IPS-11a (cell line): ENCODE data around the gene ROBO4.
A peak's percentile ranks its signal among the peaks of the same experiment; 100 is the strongest.

Source experiments
- H3K4me3 ChIP-seq: one replicate; pipeline ENCODE4 v1.5.1; 2013; ENCODE audit warnings: low read depth, low read length, control low read depth

ROBO4 gene

DNA sequence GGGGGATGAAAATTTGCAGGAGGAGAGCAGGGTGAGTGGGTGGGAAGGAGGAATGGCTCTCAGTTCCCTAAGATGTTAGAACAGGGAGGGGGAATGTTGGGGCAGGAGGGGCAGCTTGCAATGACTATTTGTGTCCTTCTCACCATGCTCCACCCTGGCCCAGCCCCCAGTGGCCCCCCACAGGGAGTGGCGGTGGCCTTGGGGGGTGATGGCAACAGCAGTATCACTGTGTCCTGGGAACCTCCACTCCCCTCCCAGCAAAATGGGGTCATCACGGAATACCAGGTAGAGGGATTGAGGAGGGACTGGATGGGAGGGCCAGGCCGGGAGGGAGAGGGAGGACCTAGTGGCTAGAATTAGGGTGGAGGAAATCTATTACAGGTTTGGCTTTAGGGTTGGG, 22.3 kb downstream of the ROBO4 start:
- peak overlapping the region; percentile 66 for H3K4me3 ChIP-seq

DNA sequence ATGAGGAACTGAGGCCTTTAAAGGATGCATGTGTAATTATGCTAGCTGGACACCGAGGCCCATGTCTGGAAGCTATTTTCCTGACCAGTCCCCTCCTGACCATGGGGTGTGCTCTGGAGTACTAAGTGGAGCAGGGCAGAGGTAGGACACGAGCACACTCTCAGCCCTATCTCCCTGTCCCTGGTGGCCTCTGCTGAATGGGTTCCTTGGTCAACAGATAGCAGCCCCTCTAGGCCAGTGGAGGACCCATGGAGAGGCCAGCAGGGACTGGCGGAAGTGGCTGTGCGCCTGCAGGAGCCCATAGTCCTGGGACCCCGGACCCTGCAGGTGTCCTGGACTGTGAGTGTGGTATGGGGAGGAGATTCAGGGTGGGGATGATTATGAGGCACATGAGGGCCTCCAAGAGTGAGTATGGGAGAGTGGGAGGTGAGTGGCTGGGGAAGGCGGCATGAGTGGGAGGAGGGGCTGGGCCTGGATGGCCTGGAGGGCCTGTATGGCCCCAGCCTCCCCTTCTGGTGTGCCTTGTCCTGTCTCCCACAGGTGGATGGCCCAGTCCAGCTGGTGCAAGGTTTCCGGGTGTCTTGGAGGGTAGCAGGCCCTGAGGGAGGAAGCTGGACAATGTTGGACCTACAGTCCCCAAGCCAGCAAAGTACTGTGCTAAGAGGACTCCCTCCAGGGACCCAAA, 23.0 kb downstream of the ROBO4 start:
- H3K4me3 ChIP-seq, result no peak overlapping the region

DNA sequence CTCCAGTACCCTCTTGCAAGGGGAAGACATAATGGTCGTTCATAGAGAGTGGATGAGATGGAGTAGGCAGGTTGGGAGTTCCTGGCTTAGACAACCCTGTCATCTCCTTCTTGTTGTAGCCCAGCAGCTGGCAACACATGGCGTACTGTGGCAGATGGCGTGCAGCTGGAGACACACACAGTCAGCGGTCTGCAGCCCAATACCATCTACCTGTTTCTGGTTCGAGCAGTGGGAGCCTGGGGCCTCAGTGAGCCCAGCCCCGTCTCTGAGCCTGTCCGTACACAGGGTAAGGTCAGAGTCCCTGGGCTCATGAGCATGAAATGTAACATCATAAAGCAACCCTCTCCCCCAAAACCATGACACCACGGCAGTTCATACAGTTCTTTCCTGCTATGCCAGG, 23.7 kb downstream of the ROBO4 start:
- no peak overlapping the region for H3K4me3 ChIP-seq

DNA sequence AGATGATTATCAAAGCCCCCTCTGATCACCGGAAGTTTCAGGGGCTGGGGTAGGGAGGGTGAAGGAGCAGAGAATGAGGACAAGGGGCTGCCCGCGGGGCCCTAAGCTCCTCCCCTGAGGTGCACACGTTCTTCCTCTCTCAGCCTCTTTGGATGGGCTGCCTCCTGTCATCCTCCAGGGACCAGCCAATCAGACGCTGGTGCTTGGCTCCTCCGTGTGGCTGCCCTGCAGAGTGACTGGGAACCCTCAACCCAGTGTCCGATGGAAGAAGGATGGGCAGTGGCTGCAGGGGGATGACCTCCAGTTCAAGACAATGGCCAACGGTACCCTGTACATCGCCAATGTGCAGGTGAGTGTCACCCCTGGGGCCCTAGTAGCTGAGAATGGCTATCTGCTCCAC, 24.9 kb downstream of the ROBO4 start:
- no peak overlapping the region for H3K4me3 ChIP-seq

DNA sequence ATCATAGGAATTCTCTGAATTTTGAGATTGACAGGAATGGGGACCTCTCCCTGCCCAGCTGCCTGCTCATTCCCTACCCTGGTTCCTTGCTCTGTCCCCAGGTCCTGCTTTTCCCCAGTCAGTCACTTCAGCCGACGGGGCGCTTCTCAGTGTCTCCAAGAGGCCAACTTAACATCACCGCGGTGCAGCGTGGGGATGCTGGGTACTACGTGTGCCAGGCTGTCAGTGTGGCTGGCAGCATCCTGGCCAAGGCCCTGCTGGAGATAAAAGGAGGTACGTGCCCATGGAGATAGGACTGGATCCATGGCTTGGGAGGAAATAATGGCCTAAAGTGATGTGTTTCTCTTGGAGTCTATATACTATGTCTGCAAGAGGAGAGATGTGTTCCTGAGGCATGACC, 25.4 kb downstream of the ROBO4 start:
- H3K4me3 ChIP-seq, result no peak overlapping the region

DNA sequence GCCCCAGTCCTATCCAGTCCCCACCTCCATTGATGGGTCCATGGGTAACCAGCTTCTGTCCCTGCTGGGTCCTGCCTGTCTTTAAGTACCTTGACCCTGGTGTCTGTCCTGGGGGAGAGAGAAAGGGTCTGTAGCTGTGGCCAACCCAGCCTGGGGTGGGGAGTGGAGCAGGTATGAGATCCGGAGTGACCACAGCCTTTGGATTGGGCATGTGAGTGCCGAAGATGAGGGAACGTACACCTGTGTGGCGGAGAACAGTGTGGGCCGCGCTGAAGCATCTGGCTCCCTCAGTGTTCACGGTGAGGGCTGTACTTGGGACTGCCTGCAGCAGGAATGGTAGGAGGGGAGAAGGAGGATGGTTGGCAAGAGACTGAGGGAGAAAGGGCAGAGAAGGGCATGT, 27.2 kb downstream of the ROBO4 start:
- no peak overlapping the region for H3K4me3 ChIP-seq

DNA sequence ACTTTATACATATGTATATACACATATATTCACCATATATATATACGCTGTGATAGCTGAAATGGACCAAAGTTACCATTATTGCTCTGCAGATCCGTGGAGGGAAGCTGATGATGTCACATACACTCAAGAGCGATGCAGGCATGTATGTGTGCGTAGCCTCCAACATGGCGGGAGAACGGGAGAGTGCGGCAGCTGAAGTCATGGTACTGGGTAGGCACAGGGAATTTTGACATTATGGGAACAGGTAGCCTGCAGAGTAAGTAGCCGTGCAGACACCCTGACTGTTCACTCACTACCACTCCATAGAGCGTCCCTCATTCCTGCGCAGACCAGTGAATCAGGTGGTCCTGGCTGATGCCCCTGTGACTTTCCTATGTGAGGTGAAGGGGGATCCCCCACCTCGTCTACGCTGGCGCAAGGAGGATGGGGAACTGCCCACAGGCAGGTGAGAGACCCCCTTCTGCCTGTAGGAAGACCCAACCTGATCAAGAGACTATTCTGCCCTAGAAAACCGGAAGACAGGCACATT, 27.7 kb downstream of the ROBO4 start:
- H3K4me3 ChIP-seq, result no peak overlapping the region

DNA sequence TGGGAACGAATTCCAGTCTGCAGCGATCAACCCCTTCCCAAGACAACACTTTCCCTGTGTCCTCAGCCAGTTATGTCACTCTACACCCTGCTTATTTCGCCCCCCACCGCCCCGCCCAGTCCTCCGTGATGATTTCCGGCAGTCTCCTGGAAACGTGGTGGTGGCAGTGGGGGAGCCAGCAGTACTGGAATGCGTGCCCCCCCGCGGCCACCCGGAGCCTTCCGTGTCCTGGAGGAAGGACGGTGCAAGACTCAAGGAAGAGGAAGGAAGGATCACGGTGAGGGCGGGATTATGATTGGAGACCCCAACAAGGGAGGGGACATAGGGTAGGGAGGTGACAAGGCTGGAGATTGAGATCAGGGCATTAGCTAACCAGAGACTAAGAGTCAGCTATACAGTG, 28.3 kb downstream of the ROBO4 start:
- H3K4me3 ChIP-seq, result no peak overlapping the region

DNA sequence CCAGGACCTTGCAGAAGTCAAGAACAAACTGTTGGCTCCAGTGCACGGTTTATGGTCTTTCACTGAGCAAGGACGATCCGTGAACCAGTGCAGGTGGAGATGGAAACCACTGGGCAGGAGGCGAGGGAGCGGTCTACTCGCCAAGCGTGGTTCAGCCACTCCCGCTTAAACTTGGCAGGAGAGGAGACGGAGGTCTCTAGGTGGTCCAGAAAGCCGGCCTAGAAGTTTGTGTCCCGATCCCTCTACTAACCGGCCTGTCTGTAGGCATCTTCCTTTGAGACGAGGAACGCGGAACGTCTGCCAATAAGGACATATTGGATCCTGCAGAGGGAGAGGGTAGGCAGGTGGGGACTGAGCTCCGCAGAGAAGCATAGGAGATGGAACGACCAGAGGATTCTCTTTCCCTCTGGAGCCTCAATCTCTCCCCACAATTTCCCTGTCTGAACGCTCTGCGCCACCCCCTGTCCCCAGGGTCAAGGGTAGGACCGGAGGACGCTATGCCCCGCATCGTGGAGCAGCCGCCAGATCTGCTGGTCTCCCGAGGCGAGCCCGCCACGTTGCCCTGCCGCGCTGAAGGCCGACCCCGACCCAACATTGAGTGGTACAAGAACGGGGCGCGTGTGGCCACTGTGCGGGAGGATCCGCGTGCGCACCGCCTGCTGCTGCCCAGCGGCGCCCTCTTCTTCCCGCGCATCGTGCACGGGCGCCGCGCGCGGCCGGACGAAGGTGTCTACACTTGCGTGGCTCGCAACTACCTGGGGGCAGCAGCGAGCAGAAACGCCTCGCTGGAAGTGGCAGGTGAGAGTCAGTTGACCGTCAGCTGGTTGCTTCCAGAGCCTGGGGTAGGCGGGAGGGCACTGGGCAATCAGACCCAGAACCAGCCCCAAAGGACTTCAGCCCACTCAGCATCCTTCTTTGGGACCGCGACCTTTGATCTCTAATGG, 29.1 kb downstream of the ROBO4 start:
- H3K4me3 ChIP-seq, result no peak overlapping the region

DNA sequence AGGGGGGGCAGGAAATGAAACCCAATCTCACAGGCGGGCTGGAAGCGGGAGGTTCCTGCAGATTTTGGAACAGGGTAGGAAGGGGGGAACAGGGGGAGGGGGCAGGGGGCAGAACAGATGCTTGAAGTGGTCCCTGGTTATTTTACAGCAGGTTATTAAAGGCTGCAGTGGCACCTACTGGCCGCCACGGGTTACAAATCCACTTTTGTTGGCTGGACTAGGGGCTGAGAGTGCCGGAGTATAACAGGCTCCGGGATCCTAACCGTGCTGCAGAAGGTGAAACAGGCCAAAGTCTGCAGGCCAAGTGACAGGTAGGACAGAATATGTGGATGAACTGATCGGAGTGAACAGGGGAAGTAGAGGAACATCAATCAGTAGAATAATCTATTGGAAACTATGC, 30.0 kb downstream of the ROBO4 start:
- H3K4me3 ChIP-seq, result no peak overlapping the region

DNA sequence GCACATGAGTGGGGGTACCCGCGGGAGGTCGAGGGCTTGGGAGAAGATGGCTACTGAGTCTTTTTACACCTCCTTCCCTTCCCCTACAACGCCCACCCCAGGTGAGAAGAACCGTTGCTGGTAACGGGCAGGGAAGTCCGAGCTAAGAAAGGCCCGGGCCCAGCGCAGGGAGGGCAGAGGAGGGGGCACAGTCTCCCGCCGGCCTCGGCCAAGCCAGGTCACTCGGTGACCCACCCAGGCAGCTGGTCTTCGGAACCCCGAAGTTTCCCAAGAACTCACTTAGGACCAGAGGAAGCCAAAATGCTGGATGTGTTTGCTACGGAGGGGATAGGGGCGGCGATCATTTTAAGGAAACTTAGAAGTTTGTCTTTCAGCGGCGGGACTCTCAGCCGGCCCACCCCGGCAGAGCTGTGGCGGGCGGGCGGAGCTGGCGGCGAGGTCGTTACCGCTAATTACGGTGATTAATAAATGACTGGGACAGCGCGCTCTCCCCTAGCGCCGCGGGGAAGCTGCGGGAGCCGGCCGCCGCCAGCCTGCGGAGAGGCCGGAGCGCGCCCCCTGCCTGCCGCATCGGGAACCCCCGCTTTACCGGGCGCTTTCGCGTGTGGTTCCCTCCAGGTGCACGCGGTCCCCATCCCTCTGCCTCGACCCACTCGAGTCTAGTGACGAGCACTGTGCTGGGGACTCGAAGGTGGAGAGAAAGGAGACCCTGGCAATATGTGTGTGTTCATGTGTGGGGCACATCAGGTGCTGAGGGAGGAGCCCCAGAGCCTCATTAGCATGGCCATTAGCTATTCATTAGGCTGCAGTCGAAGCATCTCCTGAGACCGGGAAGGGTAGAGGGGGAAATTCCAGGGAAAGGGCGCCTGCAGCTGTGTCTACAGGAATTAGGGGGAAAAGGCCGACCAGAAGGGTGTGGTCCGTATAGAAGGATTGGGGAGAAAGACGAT, 31.5 kb downstream of the ROBO4 start:
- H3K4me3 ChIP-seq, result peak overlapping the region; percentile 29

DNA sequence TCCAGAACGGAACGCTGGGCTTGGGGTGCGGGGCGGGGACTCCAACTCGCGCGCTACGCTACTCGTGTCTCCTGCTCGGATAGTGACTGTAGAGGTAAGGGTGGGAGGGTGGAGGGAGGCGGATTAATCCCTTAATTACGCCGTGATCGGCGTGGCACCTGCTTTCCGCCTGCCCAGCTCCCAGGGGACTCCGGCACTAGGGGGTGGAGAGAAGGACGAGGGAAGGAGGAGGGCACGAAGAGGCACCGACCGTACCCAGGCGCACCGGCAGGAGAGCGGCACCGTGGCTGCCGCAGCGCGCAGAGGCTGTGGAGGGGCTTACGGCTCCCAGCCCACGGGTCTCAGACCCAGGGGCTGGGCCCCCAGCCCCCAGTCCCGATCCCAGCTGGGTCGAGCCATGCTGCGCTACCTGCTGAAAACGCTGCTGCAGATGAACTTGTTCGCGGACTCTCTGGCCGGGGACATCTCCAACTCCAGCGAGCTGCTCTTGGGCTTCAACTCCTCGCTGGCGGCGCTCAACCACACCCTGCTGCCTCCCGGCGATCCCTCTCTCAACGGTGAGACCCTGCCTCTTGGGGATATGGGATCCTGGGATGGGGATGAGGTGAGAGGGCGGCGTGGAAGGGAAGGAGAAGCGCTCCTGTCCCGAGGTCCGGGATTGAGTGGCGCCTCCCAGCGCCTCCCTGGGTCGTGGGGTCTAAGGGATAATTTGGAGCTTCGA, 32.3 kb downstream of the ROBO4 start, which contains the start of gene ROBO3:
Gene ROBO3 (plus strand): TSS at position 252 of the 721 bp plus-strand sequence. CDS start 146 bp downstream, at position 398.
- peak within 1 kb of the TSS; percentile 29 for H3K4me3 ChIP-seq

DNA sequence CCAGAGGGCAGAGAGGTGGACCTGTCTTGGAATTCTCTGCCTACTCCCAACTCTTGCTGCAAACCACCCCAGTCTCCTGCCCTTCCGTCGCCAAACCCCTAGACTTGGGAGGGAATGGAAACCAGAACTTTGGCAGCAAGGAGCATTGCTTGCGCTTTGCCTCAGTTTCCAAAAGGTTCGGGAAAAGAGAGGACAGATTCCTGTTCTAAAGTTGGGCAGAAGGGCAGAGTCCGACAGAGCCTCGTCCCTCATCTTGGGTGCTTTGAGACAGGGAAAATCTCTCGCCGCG, 32.8 kb downstream of the ROBO4 start:
- H3K4me3 ChIP-seq, result peak overlapping the region; percentile 4

DNA sequence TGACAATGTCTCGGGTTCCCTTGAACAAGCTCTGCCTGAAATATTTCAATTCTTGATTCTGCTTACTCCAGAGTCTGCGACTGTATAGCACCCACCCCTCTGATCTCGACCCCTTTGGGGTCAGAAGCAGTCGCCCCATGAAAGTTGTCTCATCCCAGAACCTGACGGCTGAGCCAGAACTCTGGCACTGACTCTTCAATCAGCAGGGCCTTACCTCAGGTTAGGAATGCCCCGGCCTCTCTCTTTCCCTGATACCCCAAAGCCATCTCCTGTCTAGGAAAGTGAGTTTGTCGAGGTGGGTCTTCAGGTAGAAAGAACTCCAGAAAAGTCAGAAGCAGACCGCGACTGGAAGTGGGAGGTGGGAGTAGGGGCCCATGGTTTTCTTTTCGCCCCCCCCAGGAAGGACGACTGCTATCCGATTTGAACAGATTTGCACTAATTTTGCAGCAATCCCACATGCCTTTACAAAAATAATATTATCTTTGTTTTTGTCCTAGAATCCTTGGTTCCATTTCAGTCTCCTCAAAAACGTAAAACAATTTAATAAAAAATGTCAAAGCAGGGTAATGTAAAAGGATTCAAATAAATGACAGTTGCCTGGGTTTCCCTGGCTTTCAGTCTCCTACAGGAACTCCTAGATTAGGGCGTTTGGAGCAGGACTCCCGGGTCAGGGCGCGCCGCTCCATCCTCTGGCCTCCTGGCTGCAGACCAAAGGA, 33.3 kb downstream of the ROBO4 start:
- H3K4me3 ChIP-seq, result no peak overlapping the region

DNA sequence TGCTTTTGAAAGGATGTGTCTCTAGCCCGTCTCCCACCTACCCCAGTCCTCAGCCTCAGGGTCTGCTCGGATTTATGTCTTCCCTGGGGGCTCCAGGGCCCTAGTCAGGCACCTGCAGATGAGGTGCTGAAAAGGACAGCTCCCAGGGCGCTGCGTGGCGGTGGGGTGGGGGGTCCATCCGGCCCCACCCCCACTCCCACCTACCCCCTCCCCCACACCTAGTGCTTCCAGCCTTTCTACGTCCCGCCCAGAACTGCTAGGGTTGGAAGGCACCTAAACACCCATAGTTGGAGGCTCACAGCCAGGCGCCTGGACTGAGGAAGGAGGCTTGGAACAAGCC, 33.9 kb downstream of the ROBO4 start:
- H3K4me3 ChIP-seq, result no peak overlapping the region

DNA sequence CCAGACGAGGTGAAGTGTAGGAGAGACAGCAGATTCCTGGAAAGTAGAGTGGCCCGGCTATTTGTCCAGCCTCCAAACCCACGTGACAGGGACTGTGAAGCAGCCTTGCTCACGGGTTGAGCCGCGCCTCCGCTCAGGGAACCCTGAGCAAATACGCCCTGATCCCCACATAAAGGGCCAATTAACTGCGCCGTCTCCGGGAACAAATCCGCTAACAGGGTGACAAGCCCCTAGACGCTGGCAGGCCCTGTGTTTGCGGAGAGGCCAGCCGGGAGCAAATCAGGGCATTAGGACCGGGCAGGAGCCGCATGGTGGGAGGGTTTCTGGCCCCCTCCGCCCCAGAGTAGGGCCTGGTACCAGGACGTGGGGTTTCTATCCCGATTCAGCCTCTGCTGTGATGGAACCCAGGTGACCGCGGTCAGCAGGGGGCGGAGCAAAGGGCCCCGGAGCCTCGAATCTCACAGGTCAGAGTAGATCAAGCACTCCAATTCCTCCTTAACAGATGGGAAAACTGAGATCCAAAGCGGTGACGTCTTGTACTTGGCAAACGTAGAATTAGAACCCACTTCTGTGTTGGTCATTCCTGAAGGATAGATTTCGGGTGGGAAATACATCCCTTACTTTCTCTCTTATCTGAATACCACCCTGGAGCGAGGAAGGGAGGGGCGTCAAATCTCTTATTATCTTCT, 34.4 kb downstream of the ROBO4 start:
- H3K4me3 ChIP-seq, result peak overlapping the region; percentile 2

DNA sequence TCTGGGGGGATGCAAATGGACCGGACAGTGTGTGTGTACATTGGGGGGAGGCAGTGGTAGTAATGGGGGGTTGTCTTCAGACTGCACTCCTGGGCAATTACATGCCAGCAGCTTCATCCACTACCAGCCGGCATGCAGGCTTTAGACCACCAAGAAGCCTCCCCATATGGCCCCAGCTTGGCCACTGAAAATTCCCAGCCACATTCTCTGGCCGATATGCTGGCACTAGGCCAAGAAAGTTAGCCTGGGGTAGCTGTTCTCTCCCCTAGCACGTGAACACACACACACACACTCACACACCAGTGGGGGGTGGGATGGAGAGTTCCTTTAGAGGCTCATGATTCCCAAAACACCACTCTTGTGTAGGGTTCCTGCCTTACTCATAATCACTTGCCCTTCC, 36.0 kb downstream of the ROBO4 start:
- no peak overlapping the region for H3K4me3 ChIP-seq

DNA sequence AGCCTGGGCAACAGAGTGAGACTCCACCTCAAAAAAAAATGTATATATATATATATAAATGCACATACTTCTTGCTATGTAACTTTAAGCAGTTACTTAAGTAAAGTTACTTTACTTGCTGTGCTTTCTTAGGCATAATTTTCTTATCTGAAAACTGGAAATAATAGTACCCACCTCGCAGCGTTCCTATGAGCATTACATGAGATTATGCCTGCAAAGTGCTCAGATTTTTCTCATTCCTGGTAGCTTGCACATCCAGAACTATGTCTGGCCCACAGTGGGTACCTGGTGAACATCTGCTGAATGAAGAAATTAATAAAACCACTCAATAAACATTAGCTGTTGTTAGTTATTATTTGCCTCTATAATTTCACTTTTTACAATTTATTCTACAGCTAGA, 38.5 kb downstream of the ROBO4 start:
- H3K4me3 ChIP-seq, result no peak overlapping the region

DNA sequence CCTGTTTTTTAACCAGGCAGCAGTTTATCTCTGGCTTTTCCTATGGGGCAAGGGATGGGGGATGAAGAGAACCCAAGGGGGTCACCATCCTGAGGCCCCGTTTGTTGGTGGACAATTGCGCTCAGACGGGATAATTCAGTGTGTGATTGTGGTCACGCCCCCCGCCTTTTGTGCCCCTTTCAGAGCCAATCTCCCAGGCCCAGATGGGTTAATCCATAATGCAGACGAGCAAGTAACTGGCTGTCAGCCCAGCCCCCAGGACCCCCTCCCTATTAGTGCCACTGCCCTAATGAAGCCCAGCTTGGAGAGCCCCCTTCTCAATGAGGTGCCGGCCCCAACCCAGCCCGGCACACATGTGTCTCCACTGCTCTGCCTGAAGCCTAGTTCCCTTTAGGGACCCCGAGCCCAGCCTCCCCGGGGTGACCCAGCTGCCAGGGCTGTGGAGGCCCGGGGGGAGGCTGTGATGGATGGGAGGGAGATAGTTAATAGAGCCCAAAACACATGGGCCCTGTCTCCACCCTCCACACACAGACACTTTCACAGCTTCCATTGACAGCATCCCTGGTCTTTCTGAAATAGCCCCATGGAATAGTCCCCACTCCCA, 51.5 kb downstream of the ROBO4 start:
- H3K4me3 ChIP-seq, result no peak overlapping the region
